DOHH2 (cell line): ENCODE data around the gene GPR87.

ENCODE experiments used
- EZH2phosphoT487 ChIP-seq: fragments of 200-600 bp; sonication (generic); IDR thresholded peaks from 2 replicates; pipeline ENCODE4 v1.6.1; 2017; ENCODE audit warnings: borderline replicate concordance, mild to moderate bottlenecking, antibody characterized with exemption, low read length, moderate library complexity, mixed read lengths
- TF ChIP-seq, protein P1 (sequence below): fragments of 200-600 bp; sonication (generic); IDR thresholded peaks from one replicate; pipeline ENCODE4 v1.5.1; 2014; ENCODE audit warnings: antibody characterized with exemption, mild to moderate bottlenecking, low read depth, low read length; ENCODE audit not compliant: poor library complexity, severe bottlenecking

DNA sequence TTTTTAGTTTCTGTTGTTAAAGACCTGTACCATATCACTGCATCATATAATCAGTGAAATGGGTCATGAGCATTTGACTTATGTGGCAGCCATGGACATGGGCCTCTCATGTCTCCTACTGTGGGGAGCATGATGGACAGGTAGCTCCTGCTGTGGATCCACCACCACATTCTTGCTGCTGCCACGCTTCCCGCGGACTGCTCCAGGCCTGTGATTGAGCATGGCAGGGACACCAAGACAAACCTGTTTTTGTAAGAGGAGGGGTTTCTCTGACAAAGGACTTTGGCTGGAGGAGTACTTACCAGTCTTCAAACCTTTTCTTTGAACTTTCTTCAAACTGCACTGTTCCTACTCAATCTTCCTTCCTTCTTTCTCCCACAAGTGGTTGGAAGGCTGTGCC is 20.4 kb downstream of the GPR87 start:
- TF ChIP-seq, protein P1, sequence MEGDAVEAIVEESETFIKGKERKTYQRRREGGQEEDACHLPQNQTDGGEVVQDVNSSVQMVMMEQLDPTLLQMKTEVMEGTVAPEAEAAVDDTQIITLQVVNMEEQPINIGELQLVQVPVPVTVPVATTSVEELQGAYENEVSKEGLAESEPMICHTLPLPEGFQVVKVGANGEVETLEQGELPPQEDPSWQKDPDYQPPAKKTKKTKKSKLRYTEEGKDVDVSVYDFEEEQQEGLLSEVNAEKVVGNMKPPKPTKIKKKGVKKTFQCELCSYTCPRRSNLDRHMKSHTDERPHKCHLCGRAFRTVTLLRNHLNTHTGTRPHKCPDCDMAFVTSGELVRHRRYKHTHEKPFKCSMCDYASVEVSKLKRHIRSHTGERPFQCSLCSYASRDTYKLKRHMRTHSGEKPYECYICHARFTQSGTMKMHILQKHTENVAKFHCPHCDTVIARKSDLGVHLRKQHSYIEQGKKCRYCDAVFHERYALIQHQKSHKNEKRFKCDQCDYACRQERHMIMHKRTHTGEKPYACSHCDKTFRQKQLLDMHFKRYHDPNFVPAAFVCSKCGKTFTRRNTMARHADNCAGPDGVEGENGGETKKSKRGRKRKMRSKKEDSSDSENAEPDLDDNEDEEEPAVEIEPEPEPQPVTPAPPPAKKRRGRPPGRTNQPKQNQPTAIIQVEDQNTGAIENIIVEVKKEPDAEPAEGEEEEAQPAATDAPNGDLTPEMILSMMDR: no peak
- no peak for TF ChIP-seq EZH2phosphoT487
